Naive B cell (primary cell): ENCODE measurements around the gene CLASP1. TPM values are rescaled to one million over a fixed set of nuclear protein-coding genes. Genes with fewer than 3 reads are reported as not detected.
A peak's percentile ranks its signal among the peaks of the same experiment; 100 is the strongest.

Experiments used
- ATAC-seq, 2 donors: fragments of 150-1000 bp; cut with Tn5 transposase; 2 replicates each; pipeline ENCODE4 v1.10.0; 2021; ENCODE audit warnings: low read depth in 2 of 2, mild to moderate bottlenecking in 2 of 2, moderate library complexity in 2 of 2
- DNase-seq: peaks from one replicate; pipeline ENCODE4 v3.0.0; 2022
- H3K27ac Mint-ChIP-seq, 6 donors: one replicate each; pipeline ENCODE4 v1.8.0; 2020 to 2022; ENCODE audit warnings: mild to moderate bottlenecking in 6 of 6, mixed read lengths in 6 of 6, moderate library complexity in 5 of 6, inconsistent platforms in 2 of 6
- H3K27me3 Mint-ChIP-seq, 3 donors: one replicate each; pipeline ENCODE4 v1.8.0; 2021 to 2022; ENCODE audit warnings: mixed read lengths in 3 of 3, mild to moderate bottlenecking in 1 of 3
- H3K36me3 Mint-ChIP-seq, 2 donors: one replicate each; pipeline ENCODE4 v1.8.0; 2020 to 2022; ENCODE audit warnings: mixed read lengths in 2 of 2, inconsistent platforms in 1 of 2, mild to moderate bottlenecking in 1 of 2
- H3K4me1 Mint-ChIP-seq, 3 donors: one replicate each; pipeline ENCODE4 v1.8.0; 2020 to 2022; ENCODE audit warnings: mixed read lengths in 3 of 3, inconsistent platforms in 1 of 3, mild to moderate bottlenecking in 1 of 3, moderate library complexity in 1 of 3
- H3K4me3 Mint-ChIP-seq, 8 donors: one replicate each; pipeline ENCODE4 v1.8.0; 2020 to 2022; ENCODE audit warnings: mild to moderate bottlenecking in 8 of 8, mixed read lengths in 8 of 8, moderate library complexity in 8 of 8, inconsistent platforms in 2 of 8
- H3K9me3 Mint-ChIP-seq, 7 donors: one replicate each; pipeline ENCODE4 v1.8.0; 2020 to 2022; ENCODE audit warnings: mixed read lengths in 7 of 7, mild to moderate bottlenecking in 5 of 7, inconsistent platforms in 2 of 7, moderate library complexity in 1 of 7
- polyA plus RNA-seq, 6 donors: library from polyadenylated mRNA; unstranded; fragments of 300-500 nt; fragmentation: Illumina TruSeq; gene quantifications; one replicate each; pipeline ENCODE4 v1.2.3, GENCODE V29; 2021; ENCODE audit warnings: low read depth in 6 of 6

The CLASP1 gene
- polyA plus RNA-seq, 6 donors from 2014 or later: 4.6 to 24.1 (median 13.5) TPM

- Mint-ChIP-seq H3K27ac (peak overlapping the region in 5 of 6 donors; percentile 9 to 86 (median 50)), H3K36me3 (peaks cover 9 to 19% of the 10 kb centered on the region in 2 donors), H3K9me3 (peaks cover 0 to 2% (median 0%) of the 10 kb centered on the region in 7 donors), H3K27me3 (no peaks in the 10 kb centered on the region), H3K4me3 (no peak overlapping the region), H3K4me1 (peaks cover 0 to 14% (median 9%) of the 10 kb centered on the region in 3 donors)
- DNase-seq (no peak), ATAC-seq (no peak)
Observed at GRCh38 chr2:121473512-121473911, 175.8 kb downstream of the CLASP1 start.

- Mint-ChIP-seq H3K27ac (no peak overlapping the region), H3K27me3 (no peaks in the 10 kb centered on the region), H3K4me1 (peaks cover 0 to 14% (median 9%) of the 10 kb centered on the region in 3 donors), H3K4me3 (no peak overlapping the region), H3K36me3 (peaks cover 19 to 28% of the 10 kb centered on the region in 2 donors), H3K9me3 (peaks cover 0 to 2% (median 0%) of the 10 kb centered on the region in 7 donors)
- DNase-seq (no peak), ATAC-seq (no peak)
Observed at GRCh38 chr2:121472470-121472993, 176.7 kb downstream of the CLASP1 start.

- no peak overlapping the region for H3K27ac Mint-ChIP-seq
Observed at GRCh38 chr2:121471532-121472469, 177.5 kb downstream of the CLASP1 start.

GRCh38 chr2:121470917-121471316 is 178.3 kb downstream of the CLASP1 start:
- peaks cover 34% of the 10 kb centered on the region in 2 donors for H3K36me3 Mint-ChIP-seq
- H3K27me3 Mint-ChIP-seq: no peaks in the 10 kb centered on the region
- no peak for DNase-seq
- H3K4me3 Mint-ChIP-seq: peak overlapping the region in 1 of 8 donors; percentile 74
- no peak for ATAC-seq
- H3K9me3 Mint-ChIP-seq: peaks cover 0 to 2% (median 0%) of the 10 kb centered on the region in 7 donors
- H3K27ac Mint-ChIP-seq: peak overlapping the region in 1 of 6 donors; percentile 82
- H3K4me1 Mint-ChIP-seq: peaks cover 0 to 9% (median 5%) of the 10 kb centered on the region in 3 donors

More at GRCh38 chr2:121471532-121472469, 177.5 kb downstream of the CLASP1 start:
- H3K4me1 Mint-ChIP-seq: peaks cover 0 to 14% (median 7%) of the 10 kb centered on the region in 3 donors
- peaks cover 27 to 34% of the 10 kb centered on the region in 2 donors for H3K36me3 Mint-ChIP-seq
- H3K27me3 Mint-ChIP-seq: no peaks in the 10 kb centered on the region
- H3K4me3 Mint-ChIP-seq: no peak overlapping the region
- no peak for ATAC-seq
- peaks cover 0 to 2% (median 0%) of the 10 kb centered on the region in 7 donors for H3K9me3 Mint-ChIP-seq
- DNase-seq: no peak

GRCh38 chr2:121469356-121469755 is 179.9 kb downstream of the CLASP1 start:
- no peak overlapping the region for H3K4me3 Mint-ChIP-seq
- peaks cover 34% of the 10 kb centered on the region in 2 donors for H3K36me3 Mint-ChIP-seq
- H3K9me3 Mint-ChIP-seq: peaks cover 0 to 2% (median 0%) of the 10 kb centered on the region in 7 donors
- ATAC-seq: no peak
- no peak for DNase-seq
- no peaks in the 10 kb centered on the region for H3K27me3 Mint-ChIP-seq
- H3K4me1 Mint-ChIP-seq: peaks cover 0 to 5% (median 2%) of the 10 kb centered on the region in 3 donors
- H3K27ac Mint-ChIP-seq: no peak overlapping the region

GRCh38 chr2:121468936-121469335 is 180.3 kb downstream of the CLASP1 start:
- Mint-ChIP-seq H3K27ac (peak overlapping the region in 1 of 6 donors; percentile 79), H3K27me3 (no peaks in the 10 kb centered on the region), H3K9me3 (peaks cover 0 to 2% (median 0%) of the 10 kb centered on the region in 7 donors), H3K36me3 (peaks cover 34% of the 10 kb centered on the region in 2 donors), H3K4me3 (no peak overlapping the region), H3K4me1 (peaks cover 0 to 3% (median 0%) of the 10 kb centered on the region in 3 donors)
- DNase-seq: no peak
- no peak for ATAC-seq

GRCh38 chr2:121459291-121459690 is 190.0 kb downstream of the CLASP1 start:
- DNase-seq (no peak), ATAC-seq (no peak)
- no peak overlapping the region for H3K4me3 Mint-ChIP-seq
- H3K27ac Mint-ChIP-seq: no peak overlapping the region
- peaks cover 19 to 20% of the 10 kb centered on the region in 2 donors for H3K36me3 Mint-ChIP-seq
- H3K4me1 Mint-ChIP-seq: no peaks in the 10 kb centered on the region
- no peaks in the 10 kb centered on the region for H3K27me3 Mint-ChIP-seq
- H3K9me3 Mint-ChIP-seq: no peaks in the 10 kb centered on the region

- no peaks in the 10 kb centered on the region for H3K27me3 Mint-ChIP-seq
- no peaks in the 10 kb centered on the region for H3K9me3 Mint-ChIP-seq
- ATAC-seq (no peak), DNase-seq (no peak)
- peaks cover 19 to 20% of the 10 kb centered on the region in 2 donors for H3K36me3 Mint-ChIP-seq
- H3K4me3 Mint-ChIP-seq: no peak overlapping the region
- peak overlapping the region in 2 of 6 donors; percentile 86 to 87 for H3K27ac Mint-ChIP-seq
- peaks cover 0 to 4% (median 0%) of the 10 kb centered on the region in 3 donors for H3K4me1 Mint-ChIP-seq
Observed at GRCh38 chr2:121456325-121456724, 192.9 kb downstream of the CLASP1 start.

- H3K36me3 Mint-ChIP-seq: peaks cover 22 to 26% of the 10 kb centered on the region in 2 donors
- no peak for DNase-seq
- H3K9me3 Mint-ChIP-seq: no peaks in the 10 kb centered on the region
- H3K27ac Mint-ChIP-seq: peak overlapping the region in 2 of 6 donors; percentile 45 to 54
- no peaks in the 10 kb centered on the region for H3K27me3 Mint-ChIP-seq
- H3K4me1 Mint-ChIP-seq: peaks cover 0 to 4% (median 0%) of the 10 kb centered on the region in 3 donors
- no peak overlapping the region for H3K4me3 Mint-ChIP-seq
- no peak for ATAC-seq
Observed at GRCh38 chr2:121455446-121455845, 193.8 kb downstream of the CLASP1 start.

GRCh38 chr2:121454549-121455090 is 194.6 kb downstream of the CLASP1 start:
- no peaks in the 10 kb centered on the region for H3K9me3 Mint-ChIP-seq

GRCh38 chr2:121451398-121451797 is 197.9 kb downstream of the CLASP1 start:
- Mint-ChIP-seq H3K36me3 (peaks cover 35 to 40% of the 10 kb centered on the region in 2 donors), H3K4me1 (peaks cover 0 to 4% (median 0%) of the 10 kb centered on the region in 3 donors), H3K27me3 (no peaks in the 10 kb centered on the region), H3K27ac (no peak overlapping the region), H3K9me3 (no peaks in the 10 kb centered on the region), H3K4me3 (no peak overlapping the region)
- DNase-seq: no peak
- ATAC-seq: no peak

More at GRCh38 chr2:121454549-121455090, 194.6 kb downstream of the CLASP1 start:
- no peaks in the 10 kb centered on the region for H3K27me3 Mint-ChIP-seq
- no peak overlapping the region for H3K27ac Mint-ChIP-seq
- DNase-seq (no peak), ATAC-seq (no peak)
- H3K36me3 Mint-ChIP-seq: peaks cover 24 to 26% of the 10 kb centered on the region in 2 donors
- H3K4me1 Mint-ChIP-seq: peaks cover 0 to 4% (median 0%) of the 10 kb centered on the region in 3 donors
- no peak overlapping the region for H3K4me3 Mint-ChIP-seq

- H3K4me3 Mint-ChIP-seq: no peak overlapping the region
- peaks cover 0 to 4% (median 0%) of the 10 kb centered on the region in 3 donors for H3K4me1 Mint-ChIP-seq
- ATAC-seq (no peak), DNase-seq (no peak)
- H3K27ac Mint-ChIP-seq: no peak overlapping the region
- peaks cover 29 to 35% of the 10 kb centered on the region in 2 donors for H3K36me3 Mint-ChIP-seq
- H3K27me3 Mint-ChIP-seq: no peaks in the 10 kb centered on the region
- no peaks in the 10 kb centered on the region for H3K9me3 Mint-ChIP-seq
Observed at GRCh38 chr2:121450301-121450700, 199.0 kb downstream of the CLASP1 start.

- H3K4me3 Mint-ChIP-seq: peak overlapping the region in 1 of 8 donors; percentile 9
- no peaks in the 10 kb centered on the region for H3K9me3 Mint-ChIP-seq
- no peak for DNase-seq
- peaks cover 45 to 54% of the 10 kb centered on the region in 2 donors for H3K36me3 Mint-ChIP-seq
- H3K27ac Mint-ChIP-seq: no peak overlapping the region
- H3K4me1 Mint-ChIP-seq: no peaks in the 10 kb centered on the region
- no peaks in the 10 kb centered on the region for H3K27me3 Mint-ChIP-seq
- no peak for ATAC-seq
Observed at GRCh38 chr2:121446647-121447241, 202.5 kb downstream of the CLASP1 start.
